BE2C (cell line): ENCODE data around the gene B3GALT6.
"Not testable (repeated sequence)": the region's sequence is repeated elsewhere in the genome, so short reads cannot be mapped to it uniquely, and the experiment has no call there.

Experiments used
- DNase-seq: peaks from one replicate; pipeline ENCODE4 v3.0.0-alpha.2; 2020
- H3K27me3 ChIP-seq: fragments of 250-450 bp; sonication (Bioruptor Pico); 2 replicates; pipeline ENCODE4 v1.5.1; 2020; ENCODE audit warnings: mild to moderate bottlenecking
- H3K36me3 ChIP-seq: fragments of 250-450 bp; sonication (Bioruptor Pico); 2 replicates; pipeline ENCODE4 v1.5.1; 2020; ENCODE audit warnings: mild to moderate bottlenecking
- H3K4me1 ChIP-seq: fragments of 250-450 bp; sonication (Bioruptor Pico); 2 replicates; pipeline ENCODE4 v1.5.1; 2020
- H3K4me3 ChIP-seq: 2 replicates; pipeline ENCODE4 v1.5.1; 2011; ENCODE audit warnings: low read depth, low read length
- H3K9me3 ChIP-seq: fragments of 250-450 bp; sonication (Bioruptor Pico); 2 replicates; pipeline ENCODE4 v1.5.1; 2020
- TF ChIP-seq, protein P1 (sequence below): IDR thresholded peaks from 2 replicates; pipeline ENCODE4 v1.5.1; 2012; ENCODE audit warnings: mild to moderate bottlenecking, low read depth, low read length

The B3GALT6 gene

DNA sequence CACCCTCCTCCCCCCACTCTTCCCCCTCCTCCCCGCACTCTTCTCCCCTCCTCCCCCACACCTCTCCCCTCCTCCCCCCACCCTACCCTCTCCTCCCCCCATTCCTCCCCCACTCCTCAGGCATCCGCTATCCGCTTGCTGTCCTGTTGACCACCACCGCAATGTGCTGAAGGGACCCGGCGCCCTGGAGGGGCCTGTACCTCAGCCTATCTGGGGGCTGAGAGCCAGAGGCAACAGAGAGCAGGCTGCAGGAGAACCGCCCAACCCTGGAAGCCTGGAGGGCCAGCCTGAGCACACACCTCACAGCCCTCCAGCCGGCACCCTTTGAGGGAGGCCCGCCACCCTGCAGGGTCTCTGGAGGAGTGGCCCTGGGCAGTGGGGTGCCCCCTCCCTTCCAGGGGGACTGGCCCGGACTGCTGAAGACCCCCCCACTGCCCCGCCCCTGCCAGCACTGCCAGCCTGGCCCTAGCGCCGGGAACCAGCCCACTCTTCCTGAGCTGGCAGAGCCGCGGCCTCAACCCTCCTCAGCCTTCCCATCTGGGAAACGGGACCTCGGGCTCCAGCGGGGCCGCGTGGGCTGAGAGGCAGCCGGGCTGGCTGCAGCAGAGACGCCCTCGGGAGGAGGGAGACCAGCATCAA lies 13.3 kb downstream of the B3GALT6 start:
- DNase-seq: no peak
- H3K4me1 ChIP-seq: no peaks in the 10 kb centered on the region
- TF ChIP-seq, protein P1, sequence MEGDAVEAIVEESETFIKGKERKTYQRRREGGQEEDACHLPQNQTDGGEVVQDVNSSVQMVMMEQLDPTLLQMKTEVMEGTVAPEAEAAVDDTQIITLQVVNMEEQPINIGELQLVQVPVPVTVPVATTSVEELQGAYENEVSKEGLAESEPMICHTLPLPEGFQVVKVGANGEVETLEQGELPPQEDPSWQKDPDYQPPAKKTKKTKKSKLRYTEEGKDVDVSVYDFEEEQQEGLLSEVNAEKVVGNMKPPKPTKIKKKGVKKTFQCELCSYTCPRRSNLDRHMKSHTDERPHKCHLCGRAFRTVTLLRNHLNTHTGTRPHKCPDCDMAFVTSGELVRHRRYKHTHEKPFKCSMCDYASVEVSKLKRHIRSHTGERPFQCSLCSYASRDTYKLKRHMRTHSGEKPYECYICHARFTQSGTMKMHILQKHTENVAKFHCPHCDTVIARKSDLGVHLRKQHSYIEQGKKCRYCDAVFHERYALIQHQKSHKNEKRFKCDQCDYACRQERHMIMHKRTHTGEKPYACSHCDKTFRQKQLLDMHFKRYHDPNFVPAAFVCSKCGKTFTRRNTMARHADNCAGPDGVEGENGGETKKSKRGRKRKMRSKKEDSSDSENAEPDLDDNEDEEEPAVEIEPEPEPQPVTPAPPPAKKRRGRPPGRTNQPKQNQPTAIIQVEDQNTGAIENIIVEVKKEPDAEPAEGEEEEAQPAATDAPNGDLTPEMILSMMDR: no peak
- H3K4me3 ChIP-seq: no peak overlapping the region
- H3K36me3 ChIP-seq: no peaks in the 10 kb centered on the region
- peaks cover 58% of the 10 kb centered on the region for H3K27me3 ChIP-seq
- H3K9me3 ChIP-seq: no peaks in the 10 kb centered on the region

DNA sequence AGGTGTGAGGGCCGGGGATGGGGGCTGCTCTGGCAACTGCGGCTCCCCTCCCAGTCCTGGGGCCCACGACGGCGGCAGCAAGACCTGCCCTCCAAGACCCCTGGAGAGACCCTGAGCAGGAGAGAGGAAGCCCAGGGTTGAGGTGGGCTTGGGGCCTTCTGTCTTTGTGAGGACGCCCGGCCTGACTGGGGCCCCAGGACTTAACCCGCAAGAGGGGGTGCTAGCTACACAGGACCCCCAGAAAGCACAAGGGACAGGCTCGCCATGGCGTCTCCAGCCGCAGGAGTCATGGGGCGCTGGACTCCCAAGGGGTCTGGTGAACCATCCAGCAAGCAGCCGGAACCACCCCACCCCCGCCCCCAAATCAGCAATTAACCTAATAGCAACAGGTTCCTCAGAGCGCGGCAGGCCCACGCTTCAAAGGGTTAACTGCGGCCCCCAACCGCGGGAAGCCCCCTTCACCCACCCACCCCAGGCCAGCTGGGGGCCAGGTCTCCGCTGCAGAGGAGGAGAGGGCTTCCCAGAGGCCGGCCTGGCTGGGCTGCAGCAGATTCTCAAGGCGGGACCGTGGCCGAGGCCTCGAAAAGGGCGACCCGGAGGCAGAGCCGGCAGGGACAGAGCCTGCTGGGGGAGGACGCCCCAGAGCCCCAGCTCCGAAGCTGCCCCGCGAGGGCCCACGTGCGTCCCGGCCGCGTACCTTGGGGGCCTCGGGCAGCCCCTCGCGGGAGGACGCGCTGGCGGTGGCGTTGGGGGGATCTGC lies 14.0 kb downstream of the B3GALT6 start:
- no peaks in the 10 kb centered on the region for H3K4me1 ChIP-seq
- peaks cover 54% of the 10 kb centered on the region for H3K27me3 ChIP-seq
- no peaks in the 10 kb centered on the region for H3K9me3 ChIP-seq
- H3K36me3 ChIP-seq: no peaks in the 10 kb centered on the region
- TF ChIP-seq, protein P1: no peak
- no peak for DNase-seq
- no peak overlapping the region for H3K4me3 ChIP-seq

GRCh38 chr1:1246577-1247340 lies 14.7 kb downstream of the B3GALT6 start, which contains the start of gene C1QTNF12:
Gene C1QTNF12 (minus strand): TSS chr1:1246722. CDS start chr1:1246690, 32 bp downstream.
- TF ChIP-seq, protein P1: 0 out of 2 replicates have a peak, but pooled peaks have one; percentile 8
- no peak within 1 kb of the TSS for H3K4me3 ChIP-seq
- H3K27me3 ChIP-seq: peaks cover 46% of the 10 kb centered on the region
- H3K36me3 ChIP-seq: no peaks in the 10 kb centered on the region
- no peak for DNase-seq
- no peaks in the 10 kb centered on the region for H3K4me1 ChIP-seq
- H3K9me3 ChIP-seq: no peaks in the 10 kb centered on the region

DNA sequence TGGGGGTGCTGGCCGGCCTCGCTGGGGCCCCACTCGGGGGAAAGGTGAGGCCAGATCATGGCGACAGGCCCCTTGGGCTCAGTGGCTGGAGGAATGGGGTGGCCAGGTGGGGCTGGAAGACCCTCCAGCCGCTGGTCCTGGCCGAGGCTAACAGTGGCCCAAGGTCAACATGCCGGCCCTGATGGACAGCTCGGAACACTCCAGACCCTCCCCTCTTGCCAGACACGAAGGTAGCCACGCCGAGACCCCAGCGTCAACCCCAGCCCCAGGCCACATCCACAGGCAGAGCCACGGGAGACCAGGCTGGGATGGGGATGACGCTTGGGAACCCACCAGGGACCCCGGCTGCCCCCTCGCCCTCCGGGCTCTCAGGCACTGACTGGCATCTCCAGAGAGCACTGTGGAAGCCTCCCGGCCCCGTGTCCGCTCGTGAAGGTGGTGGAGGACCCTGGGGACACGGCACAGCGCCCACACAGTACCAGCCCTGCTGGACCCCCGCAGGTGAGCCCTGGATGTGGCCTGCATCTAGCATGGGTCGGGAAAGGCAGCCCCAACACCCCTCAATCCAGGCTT lies 15.4 kb downstream of the B3GALT6 start:
- TF ChIP-seq, protein P1: no peak
- H3K27me3 ChIP-seq: peaks cover 41% of the 10 kb centered on the region
- no peaks in the 10 kb centered on the region for H3K9me3 ChIP-seq
- DNase-seq: no peak
- H3K4me3 ChIP-seq: no peak overlapping the region
- no peaks in the 10 kb centered on the region for H3K4me1 ChIP-seq
- H3K36me3 ChIP-seq: no peaks in the 10 kb centered on the region

DNA sequence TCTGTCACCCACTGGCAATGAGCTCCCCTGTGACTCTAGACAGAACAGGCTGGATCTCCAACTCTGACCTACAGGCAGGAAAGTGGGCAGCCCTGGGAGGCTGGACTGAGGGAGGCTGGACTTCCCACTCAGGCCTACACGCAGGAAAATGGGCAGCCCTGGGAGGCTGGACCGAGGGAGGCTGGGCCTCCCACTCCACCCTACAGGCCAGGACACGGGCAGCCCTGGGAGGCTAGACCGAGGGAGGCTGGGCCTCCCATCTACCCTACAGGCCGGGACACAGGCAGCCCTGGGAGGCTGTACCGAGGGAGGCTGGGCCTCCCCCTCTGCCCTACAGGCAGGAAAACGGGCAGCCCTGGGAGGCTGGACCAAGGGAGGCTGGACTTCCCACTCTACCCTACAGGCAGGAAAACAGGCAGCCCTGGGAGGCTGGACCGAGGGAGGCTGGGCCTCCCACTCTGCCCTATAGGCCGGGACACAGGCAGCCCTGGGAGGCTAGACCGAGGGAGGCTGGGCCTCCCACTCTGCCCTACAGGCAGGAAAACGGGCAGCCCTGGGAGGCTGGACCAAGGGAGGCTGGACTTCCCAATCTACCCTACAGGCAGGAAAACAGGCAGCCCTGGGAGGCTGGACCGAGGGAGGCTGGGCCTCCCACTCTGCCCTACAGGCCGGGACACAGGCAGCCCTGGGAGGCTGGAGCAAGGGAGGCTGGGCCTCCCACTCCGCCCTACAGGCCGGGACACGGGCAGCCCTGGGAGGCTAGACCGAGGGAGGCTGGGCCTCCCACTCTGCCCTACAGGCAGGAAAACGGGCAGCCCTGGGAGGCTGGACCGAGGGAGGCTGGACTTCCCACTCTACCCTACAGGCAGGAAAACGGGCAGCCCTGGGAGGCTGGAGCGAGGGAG lies 16.2 kb downstream of the B3GALT6 start:
- not testable (repeated sequence) for H3K9me3 ChIP-seq, H3K4me3 ChIP-seq, H3K4me1 ChIP-seq, H3K36me3 ChIP-seq, DNase-seq
- H3K27me3 ChIP-seq: peaks cover 36% of the 10 kb centered on the region
